HG03571 (cell line): ENCODE data around the gene ZNF341.
"Not testable (repeated sequence)": the region's sequence is repeated elsewhere in the genome, so short reads cannot be mapped to it uniquely, and the experiment has no call there.

Experiments used
- ATAC-seq: cut with Tn5 transposase; IDR thresholded peaks from one replicate; pipeline ENCODE4 v1.9.1; 2021; ENCODE audit not compliant: unreplicated experiment

Gene ZNF341

DNA sequence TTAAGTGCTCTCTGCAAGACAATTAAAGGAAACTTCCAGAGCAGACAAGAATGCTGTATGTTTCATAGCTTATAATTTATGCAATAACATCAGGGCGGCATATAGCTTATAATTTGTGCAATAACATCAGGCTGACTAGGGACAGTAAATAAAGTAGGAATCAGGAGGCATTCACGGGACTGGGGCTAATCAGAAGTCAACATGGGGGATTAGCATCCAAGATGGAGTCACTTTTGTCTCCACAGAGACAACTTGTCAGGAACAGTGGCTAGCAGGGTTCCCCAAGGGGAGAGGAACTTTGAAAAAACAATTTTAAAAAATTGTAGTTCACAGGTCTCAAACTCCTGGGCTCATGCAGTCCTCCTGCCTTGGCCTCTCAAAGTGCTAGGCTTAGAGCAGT lies 3.3 kb upstream of the ZNF341 start:
- no peak for ATAC-seq

DNA sequence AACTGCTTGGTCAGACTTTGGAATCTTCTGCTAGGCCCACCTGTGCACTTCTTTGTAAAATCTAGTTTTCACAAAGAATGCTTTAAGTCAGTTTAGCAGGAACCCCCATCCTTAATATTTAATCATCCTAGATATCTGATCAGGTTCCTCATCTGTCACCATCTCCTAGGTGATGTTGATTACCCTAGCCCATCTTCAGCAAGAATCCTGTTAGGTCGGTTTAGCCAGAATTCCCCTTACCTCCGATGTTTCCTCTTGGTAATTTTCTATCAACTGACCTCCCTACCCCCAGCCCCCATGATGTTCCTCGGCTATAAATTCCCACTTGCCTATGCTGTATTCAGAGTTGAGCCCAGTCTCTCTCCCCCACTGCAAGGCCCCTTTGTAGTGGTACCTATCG lies 2.7 kb upstream of the ZNF341 start:
- ATAC-seq: no peak

DNA sequence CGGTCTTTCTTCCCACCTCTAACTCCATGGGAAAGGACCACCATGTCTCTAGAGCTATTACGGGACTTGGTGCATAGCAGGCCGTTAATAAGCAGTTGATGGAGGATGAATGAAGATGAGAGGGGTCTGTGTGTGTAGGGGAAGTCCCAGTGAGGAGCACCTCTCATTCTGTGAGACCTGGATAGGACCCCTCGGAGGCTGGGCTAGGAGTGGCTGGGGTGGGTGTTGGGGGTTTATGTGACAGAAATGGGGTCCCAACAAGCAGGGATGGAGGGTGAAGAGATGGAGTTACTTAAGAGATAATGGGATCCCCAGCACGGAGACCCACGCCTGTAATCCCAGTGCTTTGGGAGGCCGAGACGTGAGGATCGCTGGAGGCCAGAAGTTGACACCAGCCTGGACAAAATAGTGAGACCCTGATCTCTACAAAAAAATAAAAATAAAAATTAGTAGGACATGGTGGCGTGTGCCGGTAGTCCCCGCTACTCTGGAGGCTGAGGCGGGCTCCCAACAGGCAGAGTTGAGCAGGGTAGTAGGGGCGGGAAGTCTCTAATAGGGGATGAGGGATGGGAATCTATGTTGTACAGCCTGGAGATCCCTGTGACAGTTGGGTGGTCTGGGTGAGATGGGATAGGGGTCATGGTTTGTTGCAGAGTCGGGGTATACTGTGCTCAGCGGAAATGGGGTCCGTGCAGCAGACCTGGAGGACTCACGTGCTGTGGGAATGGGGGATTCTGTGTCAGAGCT lies 677 bp upstream of the ZNF341 start:
- no peak for ATAC-seq

DNA sequence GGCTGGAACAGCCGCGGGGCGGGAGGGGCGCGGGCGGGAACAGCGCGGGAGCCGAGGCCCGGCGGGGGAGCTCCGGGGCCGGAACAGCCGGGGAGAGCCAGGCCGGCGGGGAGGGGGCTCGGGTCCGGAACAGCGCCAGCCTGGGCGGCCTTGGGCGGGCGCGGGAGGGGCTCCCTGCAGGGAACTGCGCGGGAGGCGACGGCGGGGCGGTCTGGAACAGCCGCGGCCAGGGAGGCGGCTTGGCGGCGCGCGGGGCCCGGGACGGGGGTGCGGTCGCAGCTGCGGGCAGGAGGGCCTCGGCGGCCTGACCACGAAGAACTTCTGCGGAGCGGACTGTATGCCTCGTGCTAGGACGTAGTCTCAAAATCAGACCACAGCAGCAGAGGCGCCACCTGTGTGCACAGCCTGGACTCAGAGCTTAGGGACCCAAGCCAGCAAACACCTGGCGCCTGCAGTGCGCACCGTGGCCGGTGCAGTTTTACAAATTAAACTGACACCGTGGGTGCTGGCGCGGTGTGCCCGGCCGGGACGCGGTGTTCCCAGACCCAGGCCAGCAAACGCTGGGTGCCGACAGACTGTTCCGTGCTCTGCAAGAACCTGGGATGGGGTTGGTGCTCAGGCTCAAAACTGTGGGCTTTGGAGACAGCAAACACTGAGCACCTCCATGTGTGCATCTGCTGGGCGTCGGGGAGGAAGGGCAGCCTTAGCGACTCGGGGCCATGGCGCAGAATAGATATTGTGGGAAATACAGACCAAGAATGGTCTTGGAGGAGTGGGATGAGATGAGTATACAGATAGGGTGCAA lies 572 bp downstream of the ZNF341 start:
- peak; percentile 53 for ATAC-seq

DNA sequence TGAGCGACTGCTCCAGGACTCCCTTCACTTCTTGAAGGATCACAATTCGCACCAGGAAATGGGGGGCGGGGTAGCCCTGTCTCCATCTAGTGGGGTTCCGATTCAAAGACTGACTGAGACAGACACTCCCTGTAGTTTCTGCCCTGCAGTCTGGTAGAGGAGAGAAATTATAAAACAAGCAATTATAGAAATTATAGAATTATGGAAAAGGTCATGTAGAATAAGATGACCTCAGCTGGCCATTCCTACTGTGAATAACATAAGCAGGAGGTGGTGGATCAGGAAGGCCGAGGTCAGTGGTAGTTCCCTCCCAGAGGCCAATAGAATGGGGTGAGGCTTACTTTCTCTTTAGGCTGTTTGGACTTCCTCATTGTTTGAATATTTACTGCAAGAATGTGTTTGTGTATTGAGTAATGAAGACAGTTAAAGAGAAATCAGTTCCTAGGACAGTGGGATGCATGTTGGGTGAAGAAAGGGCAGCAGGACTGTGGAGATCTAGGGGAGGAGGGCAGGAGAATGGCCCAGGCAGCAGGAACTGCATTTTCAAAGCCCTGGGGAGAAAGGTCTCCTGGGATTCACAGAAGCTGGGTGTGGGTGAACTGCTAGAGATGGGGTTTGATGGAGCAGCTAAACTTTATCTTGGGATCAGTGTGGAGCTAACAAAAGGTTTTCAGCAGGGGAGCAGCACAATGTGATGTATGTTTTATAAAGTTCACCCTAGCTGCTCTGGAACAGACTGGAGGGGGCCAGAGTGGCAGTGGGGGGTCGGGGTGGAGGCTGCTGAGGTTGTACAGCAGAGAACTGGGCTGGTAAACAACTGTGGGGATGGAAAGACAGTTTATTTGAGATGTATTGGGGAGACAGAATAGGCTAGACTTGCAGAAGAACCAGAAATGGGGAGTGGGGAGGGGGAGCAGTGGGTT lies 2.1 kb downstream of the ZNF341 start:
- no peak for ATAC-seq

DNA sequence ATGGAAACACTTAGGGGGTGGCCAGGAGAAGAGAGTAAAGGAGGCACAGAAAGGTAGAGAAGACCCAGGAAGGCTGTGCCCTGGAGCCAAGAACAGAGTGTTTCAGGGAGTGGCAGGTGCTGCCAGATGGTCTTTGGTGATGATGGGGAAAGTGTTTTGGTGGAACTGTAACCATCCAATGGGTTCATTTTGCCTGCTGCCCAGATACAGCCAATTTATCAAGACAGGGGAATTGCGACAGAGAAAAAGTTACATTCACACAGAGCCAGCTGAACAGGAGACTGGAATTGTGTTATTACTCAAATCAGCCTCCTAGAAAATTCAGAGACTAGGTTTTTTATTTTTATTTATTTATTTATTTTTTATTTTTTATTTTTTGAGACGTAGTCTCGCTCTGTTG lies 5.2 kb downstream of the ZNF341 start:
- no peak for ATAC-seq

DNA sequence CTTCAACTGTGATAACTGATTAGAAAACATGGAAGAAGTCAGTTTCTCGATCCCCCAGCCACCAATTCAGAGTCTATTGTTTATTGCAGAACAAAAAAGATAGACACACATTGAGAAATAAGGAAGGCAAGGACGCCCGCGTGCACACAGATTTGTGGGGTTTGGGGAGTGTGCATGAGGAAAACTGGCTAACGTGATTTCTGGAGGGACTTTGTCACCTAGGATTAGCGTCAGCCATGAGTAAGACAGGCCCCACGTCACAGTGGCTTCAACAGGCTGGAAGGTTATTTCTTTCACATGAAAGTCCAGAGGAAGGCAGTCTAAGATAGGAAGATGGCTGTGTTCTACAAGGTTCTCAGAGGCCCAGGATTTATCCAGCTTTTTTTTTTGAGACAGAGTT lies 7.7 kb downstream of the ZNF341 start:
- no peak for ATAC-seq

DNA sequence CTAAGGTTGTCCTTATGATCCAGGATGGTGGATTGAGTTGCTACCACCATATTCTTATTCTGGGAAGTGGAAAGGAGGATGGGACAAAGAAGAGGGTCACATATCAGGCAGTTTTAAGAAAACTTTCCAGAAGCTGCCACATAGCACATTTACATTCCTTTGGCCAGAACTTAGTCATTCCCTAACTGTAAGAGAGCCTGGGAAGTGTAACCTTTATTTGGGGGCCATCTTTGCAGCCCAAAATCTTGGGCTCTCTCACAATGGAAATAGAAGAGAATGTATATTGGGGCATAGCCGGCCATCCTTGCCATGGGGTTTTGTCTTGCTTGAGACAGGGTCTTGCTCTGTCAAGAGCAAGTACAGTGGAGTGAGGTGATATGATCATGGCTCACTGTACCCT lies 8.4 kb downstream of the ZNF341 start:
- no peak for ATAC-seq

DNA sequence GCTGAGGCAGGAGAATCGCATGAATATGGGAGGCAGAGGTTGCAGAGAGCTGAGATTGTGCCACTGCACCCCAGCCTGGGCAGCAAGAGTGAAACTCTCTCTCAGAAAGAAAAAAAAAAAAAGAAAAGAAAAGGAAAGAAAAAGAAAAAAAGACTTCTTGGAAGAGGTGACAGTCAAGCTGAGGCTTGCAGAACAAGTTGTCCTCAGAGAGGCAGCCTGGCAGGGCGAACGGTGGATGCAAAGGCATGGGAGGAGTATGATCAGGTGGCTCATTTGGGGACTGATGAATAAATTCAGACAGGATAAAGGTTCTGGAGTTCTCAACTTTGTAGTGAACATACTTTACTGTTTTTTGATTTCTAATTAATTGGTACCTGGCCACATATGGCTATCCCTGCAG lies 12.4 kb downstream of the ZNF341 start:
- ATAC-seq: no peak

DNA sequence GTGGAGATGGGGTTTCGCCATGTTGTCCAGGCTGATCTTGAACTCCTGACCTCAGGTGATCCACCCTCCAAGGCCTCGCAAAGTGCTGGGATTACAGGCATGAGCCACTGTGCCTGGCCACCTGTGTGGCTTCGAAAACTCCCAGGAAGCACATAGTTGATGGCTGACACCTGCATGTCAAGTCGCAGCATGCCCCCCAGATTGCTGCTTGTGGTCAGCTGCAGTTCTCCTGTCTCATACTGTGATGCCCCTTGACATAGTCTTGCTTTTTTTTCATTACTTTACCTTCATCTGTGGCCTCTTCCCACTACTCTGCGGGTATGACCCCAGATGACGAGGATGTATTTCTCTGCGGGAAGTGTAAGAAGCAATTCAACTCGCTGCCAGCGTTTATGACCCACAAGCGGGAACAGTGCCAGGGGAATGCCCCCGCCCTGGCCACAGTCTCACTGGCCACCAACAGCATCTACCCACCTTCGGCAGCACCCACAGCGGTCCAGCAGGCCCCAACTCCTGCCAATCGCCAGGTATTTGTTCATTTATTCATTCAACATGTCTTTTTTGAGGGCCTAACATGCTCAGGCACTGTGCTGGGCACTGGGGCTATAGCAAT lies 13.1 kb downstream of the ZNF341 start:
- ATAC-seq: no peak

DNA sequence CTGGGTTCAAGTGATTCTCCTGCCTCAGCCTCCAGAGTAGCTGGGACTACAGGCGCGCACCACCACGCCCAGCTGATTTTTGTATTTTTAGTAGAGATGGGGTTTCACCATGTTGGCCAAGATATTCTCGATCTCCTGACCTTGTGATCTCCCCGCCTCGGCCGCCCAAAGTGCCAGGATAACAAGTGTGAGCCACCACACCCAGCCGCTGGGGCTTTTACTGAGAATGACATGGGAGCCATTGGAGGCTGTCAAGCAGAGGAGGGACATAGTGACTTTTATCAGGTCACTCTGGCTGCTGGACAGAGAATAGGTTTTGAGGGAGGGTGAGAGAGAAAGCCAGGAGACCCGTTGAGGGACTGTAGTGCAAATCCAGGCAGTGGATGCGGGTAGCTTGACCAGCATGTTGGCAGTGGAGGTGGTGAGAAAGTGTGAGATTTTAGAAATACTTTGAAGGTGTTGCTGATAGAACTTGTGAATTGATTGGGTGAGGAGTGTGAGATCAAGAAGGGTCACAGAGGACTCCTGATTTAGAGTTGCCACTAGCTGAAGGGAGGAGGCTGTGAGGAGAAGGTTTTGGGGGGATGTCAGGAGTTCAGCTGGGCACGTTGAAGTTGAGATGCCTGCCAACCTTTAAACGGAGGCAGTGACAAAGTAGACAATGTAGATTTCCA lies 14.7 kb downstream of the ZNF341 start:
- no peak for ATAC-seq

DNA sequence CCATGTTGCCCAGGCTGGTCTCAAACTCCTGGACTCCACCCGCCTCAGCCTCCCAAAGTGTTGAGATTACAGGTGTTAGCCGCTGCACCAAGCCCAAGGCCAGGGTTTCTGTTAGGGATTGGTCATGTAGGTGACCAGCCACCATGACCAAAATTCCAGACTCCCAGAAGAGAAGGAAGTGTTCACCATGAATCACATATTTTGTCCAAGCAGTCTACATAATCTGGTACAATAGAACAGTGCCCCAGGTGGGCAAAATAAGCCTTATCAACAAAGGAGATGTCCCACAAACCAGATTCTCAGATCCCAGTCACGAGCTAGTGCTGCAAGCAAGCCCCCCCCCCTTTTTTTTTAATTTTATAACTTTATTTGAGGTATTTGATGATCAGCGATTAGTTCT lies 20.0 kb downstream of the ZNF341 start:
- ATAC-seq: no peak

DNA sequence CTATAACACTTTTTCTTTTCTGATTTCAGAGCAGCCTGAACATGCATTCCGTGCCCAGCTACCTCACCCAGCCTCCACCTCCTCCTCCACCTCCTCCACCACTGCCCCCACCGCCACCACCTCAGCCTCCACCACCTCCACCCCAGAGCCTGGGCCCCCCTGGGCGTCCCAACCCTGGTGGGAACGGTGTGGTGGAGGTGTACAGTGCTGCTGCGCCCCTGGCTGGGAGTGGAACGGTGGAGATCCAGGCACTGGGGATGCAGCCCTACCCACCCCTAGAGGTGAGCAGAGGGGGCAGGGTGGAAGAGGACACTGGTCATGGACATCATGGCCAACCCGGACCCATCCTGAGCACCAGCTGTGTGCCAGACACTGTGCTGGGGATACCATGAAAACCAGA lies 21.3 kb downstream of the ZNF341 start:
- no peak for ATAC-seq

DNA sequence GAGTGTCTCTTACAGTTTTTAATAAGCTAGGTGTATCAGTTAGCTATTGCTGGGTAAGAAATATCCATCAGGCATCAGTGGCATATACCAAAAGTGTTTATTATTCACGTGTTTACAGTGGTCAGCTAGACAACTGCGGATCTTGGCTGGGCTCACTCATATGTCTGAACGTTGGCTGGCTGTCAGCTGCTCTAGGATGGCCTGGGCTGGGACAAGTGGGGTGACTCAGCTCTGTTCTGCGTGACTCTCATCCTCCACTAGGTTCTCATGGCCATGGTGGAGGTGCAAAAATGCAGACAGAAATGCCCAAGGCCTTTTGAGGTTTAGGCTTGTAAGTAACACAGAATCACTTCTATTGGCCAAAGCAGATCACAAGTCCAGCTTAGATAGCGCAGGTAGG lies 22.0 kb downstream of the ZNF341 start:
- no peak for ATAC-seq

DNA sequence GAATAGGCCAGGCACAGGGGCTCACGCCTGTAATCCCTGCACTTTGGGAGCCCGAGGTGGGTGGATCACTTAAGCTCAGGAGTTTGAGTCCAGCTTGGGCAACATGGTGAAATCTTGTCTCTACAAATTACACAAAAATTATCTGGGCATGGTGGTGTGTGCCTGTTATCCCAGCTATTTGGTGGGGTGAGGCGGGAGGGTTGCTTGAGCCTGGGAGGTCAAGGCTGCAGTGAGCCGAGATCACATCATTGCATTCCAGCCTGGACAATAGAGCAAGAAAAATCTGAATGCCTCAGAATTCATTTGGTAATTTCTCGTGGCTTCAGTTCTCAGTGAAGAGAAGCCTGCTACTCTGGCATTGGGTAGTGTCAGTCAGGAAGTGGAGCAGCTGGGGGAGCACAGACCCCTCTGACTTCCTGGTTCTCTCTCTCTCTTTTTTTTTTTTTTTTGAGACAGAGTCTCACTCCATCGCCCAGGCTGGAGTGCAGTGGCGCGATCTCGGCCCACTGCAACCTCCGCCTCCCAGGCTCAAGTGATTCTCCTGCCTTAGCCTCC lies 24.2 kb downstream of the ZNF341 start:
- ATAC-seq: not testable (repeated sequence)

DNA sequence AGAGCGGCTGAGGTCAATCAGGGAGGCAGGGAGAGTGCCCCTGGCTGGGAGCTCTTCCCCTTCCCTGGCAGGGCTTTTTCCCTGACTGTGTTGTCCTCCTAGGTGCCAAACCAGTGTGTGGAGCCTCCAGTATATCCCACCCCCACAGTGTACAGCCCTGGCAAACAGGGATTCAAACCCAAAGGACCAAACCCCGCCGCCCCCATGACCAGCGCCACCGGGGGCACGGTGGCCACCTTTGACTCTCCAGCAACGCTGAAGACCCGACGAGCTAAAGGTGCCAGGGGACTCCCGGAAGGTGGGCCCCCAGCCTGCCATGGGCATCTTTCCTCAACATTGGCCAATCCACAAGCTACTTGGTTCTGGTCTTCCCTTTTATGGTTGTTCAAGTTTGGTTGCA lies 25.2 kb downstream of the ZNF341 start:
- ATAC-seq: no peak

DNA sequence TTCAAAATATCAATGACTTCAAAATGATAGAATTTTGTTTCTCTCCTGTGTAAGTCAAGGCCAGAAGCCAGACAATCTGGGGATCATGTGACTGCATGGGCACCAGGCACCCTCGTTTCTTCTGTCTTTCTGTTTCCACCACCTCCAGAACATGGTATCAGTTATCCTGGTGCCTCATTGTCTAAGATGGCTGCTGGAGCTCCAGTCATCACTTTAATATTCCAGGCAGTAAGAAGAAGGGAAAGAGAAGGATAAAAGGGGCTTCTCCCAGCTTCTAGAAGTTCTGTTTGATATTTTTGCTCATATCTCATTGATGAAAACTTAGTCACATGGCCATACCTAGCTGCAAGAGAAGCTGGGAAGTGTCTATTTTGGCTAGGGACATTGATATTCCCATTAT lies 25.7 kb downstream of the ZNF341 start:
- ATAC-seq: no peak

DNA sequence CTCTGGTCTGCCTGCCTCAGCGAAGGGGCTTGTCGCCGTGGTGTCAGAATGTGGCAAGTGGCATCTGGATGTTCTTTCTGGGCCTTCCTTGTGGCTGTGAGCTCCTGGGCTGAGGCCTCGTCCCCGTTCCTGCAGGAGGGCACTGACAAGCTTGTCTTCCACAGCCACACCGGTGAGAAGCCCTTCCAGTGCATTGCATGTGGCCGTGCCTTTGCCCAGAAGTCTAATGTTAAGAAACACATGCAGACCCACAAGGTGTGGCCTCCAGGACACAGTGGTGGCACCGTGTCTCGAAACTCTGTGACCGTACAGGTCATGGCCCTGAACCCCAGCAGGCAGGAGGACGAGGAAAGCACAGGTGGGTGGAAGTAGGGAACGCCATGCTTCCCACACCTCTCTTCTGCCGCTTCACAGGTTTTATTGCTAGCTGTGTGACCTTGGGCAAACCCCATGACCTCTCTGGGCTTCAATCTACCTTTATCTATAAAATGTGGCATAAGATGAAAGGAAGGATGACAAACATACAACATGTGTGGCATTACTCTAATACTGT lies 30.0 kb downstream of the ZNF341 start:
- no peak for ATAC-seq

DNA sequence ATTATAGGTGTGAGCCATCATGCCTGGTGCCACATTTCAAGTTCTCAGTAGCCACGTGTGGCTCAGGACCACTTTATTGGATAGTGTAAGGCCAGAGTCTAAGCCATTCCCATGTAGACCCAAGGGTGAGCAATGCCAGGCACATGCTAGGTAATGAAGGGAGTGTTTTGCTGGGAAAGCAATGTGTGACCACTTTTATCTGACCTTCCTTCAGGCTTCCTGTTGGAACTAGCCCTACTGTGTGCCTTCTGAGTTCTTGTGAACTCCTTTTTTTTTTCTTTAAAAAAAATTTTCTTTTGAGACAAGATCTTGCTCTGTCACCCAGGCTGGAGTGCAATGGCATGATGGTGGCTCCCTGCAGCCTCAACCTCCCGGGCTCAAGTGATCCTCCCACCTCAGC lies 33.3 kb downstream of the ZNF341 start:
- no peak for ATAC-seq

DNA sequence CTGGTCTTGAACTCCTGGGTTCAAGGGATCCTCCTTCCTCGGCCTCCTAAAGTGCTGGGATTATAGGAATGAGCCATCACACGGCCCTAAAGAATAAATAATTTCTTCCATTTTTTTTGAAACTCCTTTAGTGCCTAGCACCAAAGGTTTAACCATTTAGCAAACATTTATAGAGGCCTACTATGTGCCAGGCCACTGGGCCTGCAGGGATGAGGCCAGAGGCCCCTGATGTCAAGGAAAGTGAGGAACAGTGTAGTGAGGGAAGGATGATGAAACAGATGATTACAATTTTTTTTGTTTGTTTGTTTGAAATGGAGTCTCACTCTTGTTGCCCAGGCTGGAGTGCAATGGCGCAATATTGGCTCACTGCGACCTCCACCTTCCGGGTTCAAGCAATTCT lies 33.8 kb downstream of the ZNF341 start:
- ATAC-seq: no peak
